Activated CD4-positive, CD25-positive, alpha-beta regulatory T cell treated with anti-CD3 and anti-CD28 coated beads, Interleukin-2, amount 50 U/mL, for 72 hours (primary cell): ENCODE results near the gene ATG2B.

Experiments
- DNase-seq: peaks from one replicate; pipeline ENCODE4 v3.0.0; 2021

Gene ATG2B, protein sequence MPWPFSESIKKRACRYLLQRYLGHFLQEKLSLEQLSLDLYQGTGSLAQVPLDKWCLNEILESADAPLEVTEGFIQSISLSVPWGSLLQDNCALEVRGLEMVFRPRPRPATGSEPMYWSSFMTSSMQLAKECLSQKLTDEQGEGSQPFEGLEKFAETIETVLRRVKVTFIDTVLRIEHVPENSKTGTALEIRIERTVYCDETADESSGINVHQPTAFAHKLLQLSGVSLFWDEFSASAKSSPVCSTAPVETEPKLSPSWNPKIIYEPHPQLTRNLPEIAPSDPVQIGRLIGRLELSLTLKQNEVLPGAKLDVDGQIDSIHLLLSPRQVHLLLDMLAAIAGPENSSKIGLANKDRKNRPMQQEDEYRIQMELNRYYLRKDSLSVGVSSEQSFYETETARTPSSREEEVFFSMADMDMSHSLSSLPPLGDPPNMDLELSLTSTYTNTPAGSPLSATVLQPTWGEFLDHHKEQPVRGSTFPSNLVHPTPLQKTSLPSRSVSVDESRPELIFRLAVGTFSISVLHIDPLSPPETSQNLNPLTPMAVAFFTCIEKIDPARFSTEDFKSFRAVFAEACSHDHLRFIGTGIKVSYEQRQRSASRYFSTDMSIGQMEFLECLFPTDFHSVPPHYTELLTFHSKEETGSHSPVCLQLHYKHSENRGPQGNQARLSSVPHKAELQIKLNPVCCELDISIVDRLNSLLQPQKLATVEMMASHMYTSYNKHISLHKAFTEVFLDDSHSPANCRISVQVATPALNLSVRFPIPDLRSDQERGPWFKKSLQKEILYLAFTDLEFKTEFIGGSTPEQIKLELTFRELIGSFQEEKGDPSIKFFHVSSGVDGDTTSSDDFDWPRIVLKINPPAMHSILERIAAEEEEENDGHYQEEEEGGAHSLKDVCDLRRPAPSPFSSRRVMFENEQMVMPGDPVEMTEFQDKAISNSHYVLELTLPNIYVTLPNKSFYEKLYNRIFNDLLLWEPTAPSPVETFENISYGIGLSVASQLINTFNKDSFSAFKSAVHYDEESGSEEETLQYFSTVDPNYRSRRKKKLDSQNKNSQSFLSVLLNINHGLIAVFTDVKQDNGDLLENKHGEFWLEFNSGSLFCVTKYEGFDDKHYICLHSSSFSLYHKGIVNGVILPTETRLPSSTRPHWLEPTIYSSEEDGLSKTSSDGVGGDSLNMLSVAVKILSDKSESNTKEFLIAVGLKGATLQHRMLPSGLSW (N-terminal part only)

GRCh38 chr14:96362965-96363750 is at the start of gene ATG2B, which contains the start of gene GSKIP:
Gene ATG2B, minus strand, starts transcription at chr14:96363341. Its CDS starts 365 bp downstream, at chr14:96362976.
Gene GSKIP, plus strand, starts transcription at chr14:96363526. Its CDS starts 18,722 bp downstream, at chr14:96382248.
- peak; percentile 98 for DNase-seq

DNA sequence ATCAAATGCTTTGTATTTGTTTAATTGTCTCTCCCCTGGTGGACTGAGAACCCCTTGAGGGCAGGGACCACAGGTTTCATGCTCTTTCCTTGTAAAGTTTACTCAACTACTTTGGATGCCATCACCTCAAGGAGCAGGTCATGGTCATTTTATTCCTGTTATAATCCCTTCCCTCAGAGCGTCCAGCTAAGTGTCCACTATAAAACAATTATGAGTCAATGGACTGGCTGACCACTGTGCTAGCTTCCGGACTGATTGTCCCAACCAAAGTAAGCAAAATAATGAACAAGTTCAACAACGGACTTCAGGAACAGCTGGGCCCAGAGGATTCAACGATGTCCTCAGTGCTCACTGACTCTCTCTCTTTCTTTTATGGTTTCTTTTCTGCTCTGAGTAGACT is 47.0 kb upstream of the ATG2B start:
- DNase-seq: no peak

- no peak for DNase-seq
Measured at GRCh38 chr14:96409701-96410100, 46.6 kb upstream of the ATG2B start.

DNA sequence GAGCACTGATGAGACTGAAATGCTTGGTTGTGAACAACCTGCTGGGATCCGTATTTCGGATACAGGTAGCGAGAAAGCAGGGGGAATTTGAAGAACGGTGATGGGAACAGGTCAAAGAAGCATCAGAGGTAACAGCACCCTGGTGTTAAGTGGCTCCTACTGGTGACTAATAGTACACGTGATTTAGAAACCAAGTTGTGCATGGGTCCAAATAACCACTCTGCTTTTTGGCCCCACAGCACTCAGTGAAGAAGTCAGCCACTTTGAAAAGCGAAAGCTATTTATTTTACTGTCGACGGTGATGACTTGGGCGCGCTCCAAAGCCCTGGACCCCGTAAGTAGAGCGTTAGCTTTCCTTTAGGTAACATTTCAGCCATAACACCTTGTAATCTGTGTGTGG is 45.5 kb upstream of the ATG2B start:
- no peak for DNase-seq

DNA sequence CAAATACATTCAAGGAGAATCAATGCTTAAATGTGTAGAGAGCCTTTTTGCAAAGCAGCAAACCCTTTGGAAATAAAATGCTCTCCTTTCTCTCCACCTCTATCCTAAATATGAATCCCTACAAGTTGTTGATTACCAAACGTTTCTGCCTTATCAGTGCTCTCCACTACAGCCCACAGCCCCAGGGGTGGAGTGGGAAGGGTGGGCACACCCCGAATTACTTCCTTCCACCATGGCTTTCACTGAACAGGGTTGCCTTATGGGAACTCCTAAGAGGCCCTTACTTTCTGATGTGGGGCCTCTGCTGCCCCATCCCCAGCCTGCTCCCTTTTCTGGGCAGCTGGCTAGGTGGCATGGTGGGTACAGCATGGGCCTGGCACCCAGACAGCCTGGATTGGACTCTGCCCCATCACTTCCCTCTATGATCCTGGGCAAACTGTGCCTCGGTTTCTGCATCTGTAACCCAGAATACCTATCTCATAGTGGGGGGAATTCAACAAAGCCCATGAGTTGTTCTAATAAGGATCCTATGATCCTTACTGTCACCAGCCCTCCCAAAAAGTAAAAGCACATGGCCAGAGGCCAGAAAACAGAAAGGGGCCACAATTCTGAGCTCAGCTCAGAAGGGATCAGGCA is 44.9 kb upstream of the ATG2B start:
- no peak for DNase-seq

DNA sequence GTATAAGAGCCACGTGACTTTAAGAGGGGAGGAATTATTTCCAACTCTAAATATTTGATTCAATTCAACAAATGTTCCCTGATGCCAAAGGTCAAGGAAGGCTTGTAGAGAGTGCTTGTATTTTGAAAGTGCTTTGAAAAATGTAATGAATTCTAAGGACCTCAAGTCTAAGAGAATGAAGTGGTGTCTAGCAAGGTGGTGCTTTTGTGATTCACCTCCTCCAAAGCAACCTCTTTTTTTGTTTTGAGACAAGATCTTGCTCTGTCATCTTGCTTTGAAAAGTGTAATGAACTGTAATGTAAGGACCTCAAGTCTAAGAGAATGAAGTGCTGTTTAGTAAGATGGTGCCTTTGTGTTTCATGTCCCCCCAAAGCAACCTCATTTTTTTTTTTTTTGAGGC is 42.5 kb upstream of the ATG2B start:
- no peak for DNase-seq

DNA sequence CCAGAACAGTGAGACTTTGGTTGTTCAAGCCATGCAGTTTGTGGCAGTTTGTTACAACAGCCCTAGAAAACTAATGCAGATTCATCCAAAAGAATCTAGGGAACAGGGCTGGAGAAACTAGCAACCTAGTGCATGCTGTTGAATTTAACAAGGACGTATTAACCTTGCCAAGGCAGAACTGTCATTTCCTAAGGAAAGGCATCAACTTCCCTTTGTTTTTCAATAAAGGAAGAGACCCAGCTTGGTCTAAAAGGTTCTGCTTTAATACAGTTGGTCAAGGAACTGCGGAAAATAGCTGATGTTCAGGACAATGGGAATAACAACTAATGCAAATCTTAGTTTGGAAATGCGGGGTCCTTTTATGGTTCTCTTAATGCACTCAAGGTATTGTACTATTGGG is 40.3 kb upstream of the ATG2B start:
- no peak for DNase-seq

DNA sequence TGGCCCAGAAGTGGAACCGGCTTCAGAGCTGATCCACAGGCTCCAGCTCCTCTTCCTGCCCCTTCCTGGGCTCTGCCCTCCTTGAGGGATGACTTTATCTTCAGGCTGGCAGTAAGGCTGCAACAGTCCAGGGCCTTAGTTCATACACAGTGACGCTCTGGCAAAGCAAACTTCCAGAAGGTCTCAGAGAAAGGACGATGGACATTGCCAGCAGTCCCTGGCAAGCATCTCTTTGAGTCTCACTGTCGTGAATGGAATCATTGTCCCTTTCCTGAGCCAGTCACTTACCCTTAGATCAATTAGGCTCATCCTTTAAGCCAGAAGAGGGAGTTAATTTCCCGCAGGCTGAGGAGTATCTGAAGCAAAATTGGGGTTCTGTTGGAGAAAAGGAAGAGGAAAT is 37.4 kb upstream of the ATG2B start:
- no peak for DNase-seq

DNA sequence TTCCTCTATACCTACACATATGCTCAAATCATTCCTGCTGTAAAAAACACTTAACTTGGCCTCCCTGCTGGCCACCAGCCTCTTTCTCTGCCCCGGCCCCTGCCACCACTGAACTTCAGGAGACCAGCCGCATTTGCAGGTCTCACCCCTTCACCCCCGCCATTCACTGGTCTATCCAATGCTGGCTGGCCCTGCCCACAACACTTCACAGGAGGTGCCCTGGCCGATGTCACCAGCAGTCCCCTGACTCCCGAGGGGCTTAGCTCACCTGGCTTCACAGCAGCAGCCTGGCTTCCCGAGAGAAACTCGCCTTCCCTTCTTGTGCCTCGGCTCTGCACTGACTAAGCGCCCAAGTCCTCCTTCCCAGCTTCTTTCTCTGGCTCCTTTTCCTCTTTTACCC is 36.3 kb upstream of the ATG2B start:
- no peak for DNase-seq

- DNase-seq: no peak
Measured at GRCh38 chr14:96398921-96399320, 35.8 kb upstream of the ATG2B start.

DNA sequence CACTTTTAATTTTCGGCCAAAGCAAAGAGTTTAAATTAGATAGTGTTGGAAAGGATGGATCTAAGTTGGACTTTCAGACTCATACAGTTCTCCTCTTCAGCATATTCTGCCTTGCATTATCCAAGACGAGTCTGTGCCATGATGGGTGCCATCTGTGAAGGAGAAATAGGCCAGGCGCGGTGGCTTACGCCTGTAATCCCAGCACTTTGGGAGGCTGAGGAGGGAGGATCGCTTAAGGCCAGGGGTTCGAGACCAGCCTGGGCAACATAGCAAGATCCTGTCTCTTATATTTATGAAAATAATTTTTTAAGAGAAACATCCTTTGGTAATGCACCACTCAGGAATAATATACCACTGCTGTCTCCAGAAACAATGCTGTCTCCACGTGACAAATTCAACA is 35.3 kb upstream of the ATG2B start:
- DNase-seq: no peak

DNA sequence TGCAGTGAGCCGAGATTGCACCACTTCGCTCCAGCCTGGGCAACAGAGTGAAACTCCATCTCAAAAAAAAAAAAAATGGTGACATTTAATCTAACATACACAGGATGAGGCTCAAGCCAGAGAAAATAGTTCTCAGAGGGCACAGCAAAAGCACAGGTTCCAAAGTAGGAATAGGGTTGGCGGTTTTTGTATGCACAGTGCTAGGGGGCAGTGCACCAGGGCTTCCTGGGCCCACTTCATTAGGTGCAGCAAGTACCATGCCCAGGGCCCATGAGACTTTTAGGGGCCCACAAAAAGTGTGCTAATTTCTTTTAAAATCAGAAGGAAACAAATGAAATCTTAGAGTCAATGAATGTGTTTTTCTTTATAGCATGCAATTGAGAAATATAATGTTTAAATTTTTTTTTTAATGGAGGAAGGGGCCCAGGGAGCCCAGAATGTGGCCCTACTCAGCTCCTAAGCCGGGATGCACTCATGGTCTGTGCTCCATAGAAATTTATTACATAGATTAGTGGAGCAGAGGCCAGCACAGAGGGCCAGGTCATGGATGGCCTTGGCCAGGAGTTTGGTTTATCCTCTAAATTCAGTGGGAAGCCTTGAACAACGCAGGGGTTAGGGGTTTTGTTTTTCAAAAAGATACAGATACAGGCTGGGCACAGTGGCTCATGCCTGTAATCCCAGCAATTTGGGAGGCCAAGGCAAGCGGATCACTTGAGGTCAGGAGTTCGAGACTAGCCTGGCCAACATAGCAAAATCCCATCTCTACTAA is 31.1 kb upstream of the ATG2B start:
- no peak for DNase-seq

- DNase-seq: no peak
Measured at GRCh38 chr14:96393071-96393691, 30.0 kb upstream of the ATG2B start.

- peak; percentile 100 for DNase-seq
Measured at GRCh38 chr14:96391293-96392118, 28.4 kb upstream of the ATG2B start.

GRCh38 chr14:96390965-96391292 is 27.8 kb upstream of the ATG2B start:
- no peak for DNase-seq

DNA sequence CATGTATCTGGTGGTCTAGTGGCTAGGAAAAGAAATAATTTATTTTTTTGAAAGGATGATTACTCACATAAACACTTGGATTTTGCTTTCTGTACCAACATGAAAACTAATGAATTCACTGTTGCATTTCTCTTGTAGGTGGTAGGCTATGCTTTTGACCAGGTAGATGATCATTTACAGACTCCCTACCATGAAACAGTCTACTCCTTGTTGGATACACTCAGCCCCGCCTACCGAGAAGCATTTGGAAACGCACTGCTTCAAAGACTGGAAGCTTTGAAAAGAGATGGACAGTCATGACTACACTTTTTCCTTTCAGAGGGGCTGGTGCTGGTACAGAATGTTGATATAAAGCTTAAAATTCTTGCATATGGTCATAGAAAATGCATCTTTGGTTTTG is 22.2 kb upstream of the ATG2B start:
- DNase-seq: no peak

DNA sequence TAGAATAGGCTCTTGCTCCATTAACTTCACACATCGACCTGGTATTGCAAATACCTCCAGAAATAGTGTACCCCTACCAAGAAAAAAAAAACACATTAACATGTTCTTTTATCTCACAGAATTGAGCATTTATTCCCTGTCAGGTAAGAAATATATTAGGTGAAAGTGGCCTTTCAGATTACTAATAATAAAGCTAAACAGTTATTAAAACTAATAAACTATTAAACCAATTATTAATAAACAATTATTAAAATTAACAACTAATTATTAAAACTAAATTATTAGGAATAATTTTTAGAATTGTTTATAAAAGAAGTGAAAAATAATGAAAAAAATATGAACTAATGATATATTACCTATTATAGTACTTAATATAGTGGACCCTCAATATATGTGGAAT is 21.6 kb upstream of the ATG2B start:
- DNase-seq: no peak

DNA sequence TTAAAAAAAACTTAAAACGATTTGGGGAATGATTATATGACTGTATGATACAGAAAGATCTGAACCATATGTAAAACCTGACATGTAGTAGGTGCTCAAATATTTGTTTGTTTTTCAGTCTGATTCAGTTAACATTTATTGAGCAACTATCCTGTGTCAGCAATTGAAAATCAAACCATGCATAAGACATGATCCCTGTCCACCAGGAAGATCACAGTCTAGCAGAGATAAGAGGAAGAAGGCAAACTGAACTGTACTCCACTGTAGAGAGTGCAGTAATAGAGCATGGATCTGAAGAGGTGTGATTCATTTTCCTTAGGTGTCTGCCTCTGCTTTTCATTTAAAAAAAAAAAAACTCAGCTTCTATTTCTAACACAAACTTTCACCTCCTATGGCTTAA is 20.9 kb upstream of the ATG2B start:
- DNase-seq: no peak

DNA sequence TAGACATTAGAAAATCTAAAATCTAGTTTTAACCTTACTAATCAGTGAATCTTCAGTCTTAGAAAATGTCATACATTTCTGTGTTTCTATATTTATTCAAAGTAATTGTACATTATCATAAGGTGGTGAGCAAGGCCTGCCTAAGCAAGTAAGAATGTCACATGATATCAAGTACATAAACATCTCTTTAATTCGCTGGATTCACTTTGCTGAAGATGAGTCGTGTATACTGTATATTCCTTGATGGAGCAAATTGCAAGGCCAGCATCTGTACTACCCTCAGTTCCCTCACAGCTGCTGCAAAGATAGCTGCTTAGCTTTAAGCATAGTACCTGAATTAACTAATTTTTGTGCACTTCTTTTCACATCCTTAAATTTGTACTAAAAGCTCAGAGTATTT is 20.3 kb upstream of the ATG2B start:
- no peak for DNase-seq

DNA sequence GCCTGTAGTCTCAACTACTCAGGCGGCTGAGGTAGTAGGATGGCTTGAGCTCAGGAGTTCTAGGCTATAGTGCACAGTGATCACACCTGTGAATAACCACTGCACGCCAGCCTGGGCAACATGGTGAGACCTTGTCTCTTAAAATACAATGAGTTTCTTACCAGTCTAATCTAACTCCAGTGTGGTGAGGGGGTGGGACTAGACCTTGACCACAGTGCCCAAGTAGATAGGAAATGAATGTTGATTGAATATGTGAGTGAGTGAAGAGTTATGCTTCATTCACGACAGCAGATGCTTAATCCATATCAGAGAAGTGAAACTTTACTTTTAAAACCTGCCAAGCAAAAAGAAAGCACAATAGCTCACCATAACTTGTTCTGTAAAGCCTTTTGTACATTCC is 17.6 kb upstream of the ATG2B start:
- DNase-seq: no peak
